GM21526 (cell line): ENCODE data around the gene MALT1.
A peak's percentile ranks its signal among the peaks of the same experiment; 100 is the strongest.
"Not testable (repeated sequence)": the region's sequence is repeated elsewhere in the genome, so short reads cannot be mapped to it uniquely, and the experiment has no call there.

ENCODE experiments used
- ATAC-seq: cut with Tn5 transposase; IDR thresholded peaks from one replicate; pipeline ENCODE4 v1.9.1; 2021; ENCODE audit warnings: moderate library complexity; ENCODE audit not compliant: unreplicated experiment, low FRiP score

The MALT1 gene

DNA sequence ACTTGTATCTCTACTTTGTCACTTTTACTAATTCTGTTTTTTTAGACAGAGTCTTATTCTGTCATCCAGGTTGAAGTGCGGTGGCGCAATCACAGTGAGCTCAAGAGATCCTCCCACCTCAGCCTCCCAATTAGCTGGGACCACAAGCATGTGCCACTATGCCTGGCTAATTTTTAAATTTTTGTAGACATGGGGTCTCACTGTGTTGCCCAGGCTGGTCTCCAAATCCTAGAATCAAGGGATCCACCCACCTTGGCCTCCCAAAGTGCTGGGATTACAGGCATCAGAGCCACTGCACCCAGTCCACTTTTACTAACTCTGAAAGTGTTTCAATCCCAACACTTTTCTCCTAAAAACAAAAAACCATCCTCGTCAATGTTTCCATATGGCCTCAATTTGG lies 94.9 kb downstream of the MALT1 start:
- ATAC-seq = no peak

DNA sequence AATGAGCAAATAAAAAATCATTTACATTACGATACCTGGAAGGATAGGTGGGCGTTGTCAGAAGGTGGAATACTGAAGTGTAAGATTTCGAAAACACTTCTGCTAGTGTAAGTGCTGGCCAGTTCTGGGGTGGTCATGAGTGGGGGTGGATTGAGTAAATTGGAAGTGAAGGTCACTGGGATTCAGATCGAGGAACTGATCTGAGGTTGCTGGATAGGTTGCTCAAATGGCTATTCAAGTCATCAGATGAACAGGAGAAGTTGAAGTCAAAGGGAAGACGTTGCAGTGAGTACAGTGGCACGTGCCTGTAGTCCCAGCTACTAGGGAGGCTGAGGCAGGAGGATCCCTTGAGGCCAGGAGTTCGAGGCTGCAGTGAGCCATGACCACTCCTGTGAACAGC lies 95.7 kb downstream of the MALT1 start:
- ATAC-seq = no peak

DNA sequence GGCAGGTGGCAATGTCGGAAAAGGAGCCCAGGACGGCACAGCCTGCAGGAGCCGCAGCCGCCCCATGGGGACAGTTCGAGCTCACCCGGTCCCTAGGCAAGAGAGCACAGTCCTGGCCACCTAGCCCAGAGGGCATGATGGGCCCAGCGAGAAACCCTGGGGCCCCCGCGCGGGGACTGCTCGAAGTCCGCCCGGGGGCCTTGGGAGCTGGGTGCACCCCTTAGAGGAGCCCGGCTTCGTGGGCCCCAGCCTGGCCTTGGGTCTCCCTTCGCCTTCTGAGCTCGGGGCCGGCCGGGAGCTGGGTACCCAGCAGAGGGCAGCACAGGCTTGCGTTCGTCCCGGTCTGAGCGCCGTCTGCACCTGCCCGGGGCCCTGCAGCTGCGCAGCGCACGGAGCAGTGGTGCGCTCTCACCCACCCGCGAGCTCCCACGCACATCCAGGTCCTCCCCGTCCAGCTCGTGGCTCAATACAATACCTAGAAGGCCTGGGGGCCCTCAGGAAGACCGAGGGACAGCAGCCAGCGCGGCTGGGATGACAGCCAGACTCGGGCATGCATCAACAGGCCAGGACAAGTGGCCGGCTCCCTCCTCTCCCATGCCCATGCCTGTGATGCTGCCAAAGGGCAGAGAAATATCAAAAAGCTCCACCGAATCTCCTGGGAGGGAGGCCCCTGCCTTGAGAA lies 97.2 kb downstream of the MALT1 start:
- ATAC-seq = peak; percentile 70

DNA sequence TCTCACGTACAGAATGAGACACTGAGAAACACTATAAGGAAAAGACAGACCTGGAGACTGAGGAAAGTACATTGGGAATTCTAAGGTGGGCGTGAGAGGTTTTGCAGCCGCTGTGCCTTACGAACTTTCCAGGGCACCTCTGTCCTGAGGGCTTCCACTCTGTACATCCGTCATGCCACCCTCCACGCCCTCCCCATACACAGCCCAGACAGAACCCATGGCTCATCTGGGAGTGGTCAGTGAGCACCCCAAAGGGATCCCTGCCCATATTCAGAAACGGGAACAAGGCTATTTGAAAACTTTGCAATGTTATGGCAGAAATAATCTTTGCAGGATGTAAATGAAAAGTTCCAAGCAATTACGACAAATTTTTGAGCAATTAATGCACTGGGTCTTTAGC lies 98.1 kb downstream of the MALT1 start:
- ATAC-seq = no peak

- ATAC-seq = no peak
Measured at GRCh38 chr18:58770601-58771000, 99.3 kb downstream of the MALT1 start.

DNA sequence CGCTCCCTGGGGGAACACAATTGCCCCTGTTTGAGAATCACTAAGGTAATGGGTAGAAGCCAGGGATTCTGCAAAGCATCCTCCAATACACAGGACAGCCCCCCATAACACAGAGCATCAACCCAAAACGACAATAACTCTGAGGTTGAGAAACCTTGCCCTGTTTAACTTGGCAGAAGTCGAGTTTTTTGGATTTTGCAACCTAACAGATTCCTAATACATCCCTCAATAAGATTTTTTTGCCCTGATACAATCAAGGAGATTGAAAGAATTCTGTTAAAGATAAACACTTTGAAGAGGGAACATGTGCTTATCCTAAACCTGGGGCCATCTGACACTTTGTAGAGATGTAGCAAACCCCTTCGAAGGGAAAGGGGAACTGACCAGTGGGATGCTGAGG lies 100.9 kb downstream of the MALT1 start:
- ATAC-seq = no peak

- no peak for ATAC-seq
Measured at GRCh38 chr18:58776084-58776483, 104.8 kb downstream of the MALT1 start.

DNA sequence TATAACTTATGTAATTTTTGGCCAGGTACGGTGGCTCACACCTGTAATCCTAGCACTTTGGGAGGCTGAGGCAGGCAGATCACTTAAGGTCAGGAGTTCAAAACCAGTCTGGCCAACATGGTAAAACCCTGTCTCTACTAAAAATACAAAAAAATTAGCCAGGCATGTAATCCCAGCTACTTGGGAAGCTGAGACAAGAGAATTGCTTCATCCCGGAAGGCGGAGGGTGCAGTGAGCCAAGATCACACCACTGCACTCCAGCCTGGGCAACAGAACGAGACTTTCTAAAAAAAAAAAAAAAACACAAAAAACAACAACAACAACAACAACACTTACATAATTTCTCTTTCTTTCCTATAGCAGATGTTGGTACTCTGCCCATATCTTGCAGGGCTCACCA lies 105.3 kb downstream of the MALT1 start:
- ATAC-seq = not testable (repeated sequence)

- ATAC-seq = no peak
Measured at GRCh38 chr18:58777471-58777870, 106.2 kb downstream of the MALT1 start.

DNA sequence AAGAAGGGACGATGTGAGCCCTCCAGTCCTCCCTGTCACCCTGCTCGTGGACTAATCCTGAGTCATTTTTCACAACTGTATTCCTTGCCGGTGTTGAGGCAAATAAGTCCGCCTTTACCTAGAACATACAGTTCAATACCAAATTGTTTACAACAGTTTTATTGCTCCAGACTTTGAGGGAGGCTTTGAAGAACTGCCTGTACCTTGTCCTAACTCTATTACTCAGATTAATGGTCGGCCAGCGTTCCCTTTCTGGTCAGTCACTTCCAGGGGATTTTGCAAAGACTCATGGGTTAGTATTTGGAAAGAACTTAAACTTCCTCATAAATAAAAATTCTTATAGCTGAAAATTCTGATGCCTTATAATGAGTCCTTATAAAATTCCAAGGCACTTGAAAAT lies 108.3 kb downstream of the MALT1 start:
- ATAC-seq = no peak

- no peak for ATAC-seq
Measured at GRCh38 chr18:58780045-58780444, 108.8 kb downstream of the MALT1 start.

DNA sequence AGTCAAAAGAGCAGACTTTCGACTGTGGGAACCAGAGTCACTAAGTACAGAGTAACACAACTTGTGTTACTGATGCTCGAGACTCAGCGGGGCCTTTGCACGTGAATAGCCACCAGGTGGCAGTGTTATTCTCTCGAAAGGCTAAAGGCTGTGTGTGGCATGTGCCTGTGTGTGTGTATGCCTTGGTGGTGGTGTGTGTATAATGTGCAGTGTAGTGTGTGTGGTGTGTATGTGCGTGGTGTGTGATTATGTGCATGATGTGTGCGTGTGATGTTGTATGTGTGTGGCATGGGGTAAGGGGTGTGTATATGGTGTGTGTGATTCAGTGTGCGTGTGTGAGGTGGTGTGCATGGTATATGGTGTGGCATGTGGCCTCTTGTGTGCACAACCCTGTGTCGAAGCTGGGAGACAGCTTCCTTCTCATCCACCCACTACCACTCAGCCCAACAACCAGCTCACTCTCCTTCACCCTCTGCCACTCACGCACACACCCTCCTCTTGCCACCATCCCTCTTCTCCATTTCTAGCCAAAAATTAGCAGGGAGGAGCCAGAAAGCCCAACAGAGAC lies 110.4 kb downstream of the MALT1 start:
- ATAC-seq = no peak

DNA sequence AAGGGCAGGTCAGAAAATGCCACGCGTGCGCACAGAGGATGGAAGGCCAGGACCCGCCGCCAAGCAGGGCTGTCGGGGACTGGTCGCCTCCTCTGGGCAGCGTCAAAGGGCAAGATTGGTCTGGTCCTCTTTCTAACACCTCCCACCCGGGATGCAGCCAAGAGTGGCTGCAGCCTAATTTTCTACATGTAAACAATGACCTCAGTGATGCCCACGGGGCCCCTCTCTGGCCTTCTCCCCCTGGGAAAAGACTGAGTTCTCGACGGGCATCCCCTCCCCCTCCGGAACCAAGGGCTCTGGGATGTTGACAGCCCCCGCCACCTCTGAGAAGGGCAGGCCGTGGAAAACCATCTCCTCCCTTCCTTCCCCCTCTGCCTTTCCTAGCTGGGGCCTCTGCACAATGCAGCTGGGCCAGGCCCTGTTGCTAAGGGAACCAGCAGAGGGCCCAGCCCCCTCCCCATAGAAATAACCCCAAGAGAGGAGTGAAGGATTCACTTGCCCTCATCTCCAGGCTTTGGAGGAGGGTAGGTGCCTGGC lies 113.4 kb downstream of the MALT1 start:
- no peak for ATAC-seq

DNA sequence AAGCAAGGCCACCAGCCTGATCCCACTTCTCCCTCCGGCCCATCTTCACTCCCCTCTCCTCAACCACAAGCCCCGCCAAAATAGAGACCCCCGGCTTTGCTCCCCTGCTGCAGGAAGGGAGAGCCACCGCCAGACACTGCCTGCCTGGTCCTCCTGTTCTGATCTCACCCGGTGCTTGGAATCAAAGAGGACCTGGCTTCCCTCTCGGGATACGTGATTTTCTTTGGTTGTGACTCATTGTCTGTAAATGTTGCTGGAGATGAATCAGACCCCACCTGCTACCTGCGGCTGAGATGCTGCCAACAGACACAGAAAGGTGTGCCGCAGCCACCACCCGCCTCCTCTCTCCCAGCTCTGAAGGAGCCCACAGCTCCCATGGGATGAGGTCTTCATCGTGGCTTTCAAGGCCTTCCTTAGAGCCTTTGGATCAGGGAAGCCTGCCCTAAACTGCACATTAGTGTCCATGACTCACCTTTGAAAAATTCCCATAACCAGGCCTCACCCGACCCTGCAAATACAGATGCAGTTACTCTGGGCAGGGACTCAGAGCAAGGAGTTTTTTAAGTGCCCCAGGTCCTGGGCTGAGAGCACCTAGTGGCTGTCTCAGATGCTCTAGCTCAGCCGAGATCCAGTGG lies 114.0 kb downstream of the MALT1 start:
- no peak for ATAC-seq

- ATAC-seq = no peak
Measured at GRCh38 chr18:58785870-58786269, 114.6 kb downstream of the MALT1 start.

- no peak for ATAC-seq
Measured at GRCh38 chr18:58787536-58788149, 116.4 kb downstream of the MALT1 start.

GRCh38 chr18:58788470-58788869 lies 117.2 kb downstream of the MALT1 start:
- ATAC-seq = no peak

DNA sequence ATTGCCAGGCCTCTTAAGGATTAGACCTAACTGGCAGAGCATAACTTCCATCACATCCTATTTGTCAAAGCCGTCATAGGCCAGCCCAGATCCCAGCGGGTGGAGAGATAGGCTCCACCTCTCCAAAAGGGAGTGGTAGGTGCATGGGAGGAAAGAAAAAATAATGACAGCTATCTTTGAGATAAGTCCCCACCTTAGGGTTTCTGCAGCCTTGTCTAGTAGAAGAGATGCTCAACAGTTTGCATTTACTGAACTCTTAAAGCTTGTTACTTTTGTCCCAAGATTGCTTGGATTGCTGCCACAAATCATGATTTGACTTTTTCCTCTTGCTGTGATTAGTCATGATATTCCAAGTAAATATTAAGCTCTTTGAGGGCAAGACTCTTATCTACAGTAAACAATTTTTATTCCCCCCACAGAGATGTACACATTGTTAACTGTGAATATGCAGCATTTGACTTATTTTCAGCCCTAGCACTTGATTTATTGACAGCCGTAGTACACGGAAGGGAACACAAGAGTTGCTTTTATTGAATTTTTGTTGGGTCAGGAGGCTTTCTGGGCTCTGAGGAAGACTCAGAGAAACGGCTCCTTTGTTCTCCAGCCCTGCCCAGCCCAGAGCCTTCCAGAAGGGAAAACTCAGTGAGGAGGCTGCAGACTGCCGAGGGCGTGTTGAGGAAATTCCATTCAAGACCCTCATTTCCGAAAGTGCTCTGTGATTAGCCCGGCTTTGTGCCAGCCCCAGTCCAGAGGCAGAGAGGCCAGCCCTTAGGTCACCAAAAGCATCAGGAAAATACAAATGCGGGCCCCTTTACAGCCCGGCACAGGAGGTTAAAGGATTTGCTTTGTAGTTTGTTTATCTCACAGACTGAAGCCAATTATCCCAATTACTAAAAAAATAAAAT lies 118.0 kb downstream of the MALT1 start:
- no peak for ATAC-seq

DNA sequence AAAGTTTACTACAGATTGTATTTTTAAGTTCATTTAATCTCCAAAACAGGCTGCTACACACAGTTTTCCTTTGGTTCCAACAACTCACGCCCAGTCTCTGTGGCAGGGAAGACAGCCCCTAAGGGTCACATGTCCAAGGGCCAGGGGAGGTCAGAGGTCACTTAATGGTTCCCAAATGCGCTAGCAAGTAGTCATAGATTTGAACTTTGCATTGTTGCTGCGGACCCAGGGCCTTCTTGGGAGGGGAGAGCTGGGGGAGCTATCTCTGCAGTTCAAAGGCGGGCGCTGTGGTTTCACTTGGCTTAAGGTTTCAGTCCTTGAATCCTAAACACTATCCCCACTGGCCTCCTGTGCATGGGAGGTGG lies 118.6 kb downstream of the MALT1 start:
- no peak for ATAC-seq

- peak; percentile 82 for ATAC-seq
Measured at GRCh38 chr18:58792086-58792485, 120.8 kb downstream of the MALT1 start.

DNA sequence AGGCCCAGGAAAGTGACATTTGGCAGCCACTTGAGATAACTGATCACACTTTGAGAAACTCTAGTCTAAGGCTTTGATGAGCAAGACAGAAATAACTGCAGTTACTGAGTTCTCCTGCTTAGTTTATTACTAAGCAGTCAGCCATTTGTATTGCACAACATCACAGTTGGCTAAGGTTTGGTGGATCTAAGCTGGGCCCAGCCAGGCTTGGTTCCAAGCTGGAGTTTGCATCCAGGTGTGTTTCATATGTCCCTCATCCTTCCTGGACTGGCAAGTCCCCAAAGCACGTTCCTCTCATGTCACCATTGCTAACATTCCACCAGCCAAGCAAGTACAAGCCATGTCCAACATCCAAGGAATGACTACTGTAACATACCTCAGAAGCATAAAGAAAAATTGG lies 122.1 kb downstream of the MALT1 start:
- ATAC-seq = no peak
